ENCODE data around the gene ADAMTSL4.

DNA sequence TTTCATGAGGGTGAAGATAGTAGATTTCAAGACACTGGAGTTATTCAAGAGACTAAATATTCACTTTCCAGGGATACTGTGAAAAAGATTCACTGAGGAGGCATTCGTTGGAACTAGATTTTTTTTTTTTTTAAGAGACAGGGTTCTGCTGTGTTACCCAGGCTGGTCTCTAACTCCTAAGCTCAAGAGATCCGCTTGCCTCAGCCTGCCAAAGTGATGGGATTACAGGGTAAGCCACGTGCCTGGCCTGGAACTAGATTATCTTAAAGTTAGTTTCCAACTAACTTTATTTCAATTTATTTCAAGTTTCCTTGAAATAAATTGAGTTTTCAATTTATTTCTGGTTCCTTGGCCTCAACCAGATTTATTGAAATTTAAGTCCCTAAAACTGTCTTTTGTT lies 54.5 kb downstream of the ADAMTSL4 start:
- TF ChIP-seq POLR2A (IDR thresholded peaks at IDR 0.05; ENCODE audit: borderline replicate concordance, extremely low read depth, insufficient read depth, insufficient read length) (no peak), ELF1 (IDR thresholded peaks at IDR 0.05; ENCODE audit: borderline replicate concordance, low read depth) (no peak), EZH2phosphoT487 (IDR thresholded peaks at IDR 0.05; ENCODE audit: borderline replicate concordance) (no peak), EGR1 (IDR thresholded peaks at IDR 0.05; ENCODE audit: low read depth) (no peak), EZH2 (IDR thresholded peaks at IDR 0.05) (no peak), POLR2AphosphoS5 (IDR thresholded peaks at IDR 0.05; ENCODE audit: low read depth, low read length) (no peak), YY1 (IDR thresholded peaks at IDR 0.05; ENCODE audit: extremely low read depth, insufficient replicate concordance, low read depth, low read length) (no peak)
- TF ChIP-seq, protein P1, sequence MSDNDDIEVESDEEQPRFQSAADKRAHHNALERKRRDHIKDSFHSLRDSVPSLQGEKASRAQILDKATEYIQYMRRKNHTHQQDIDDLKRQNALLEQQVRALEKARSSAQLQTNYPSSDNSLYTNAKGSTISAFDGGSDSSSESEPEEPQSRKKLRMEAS (IDR thresholded peaks at IDR 0.05), result no peak
- TF ChIP-seq, protein P2, sequence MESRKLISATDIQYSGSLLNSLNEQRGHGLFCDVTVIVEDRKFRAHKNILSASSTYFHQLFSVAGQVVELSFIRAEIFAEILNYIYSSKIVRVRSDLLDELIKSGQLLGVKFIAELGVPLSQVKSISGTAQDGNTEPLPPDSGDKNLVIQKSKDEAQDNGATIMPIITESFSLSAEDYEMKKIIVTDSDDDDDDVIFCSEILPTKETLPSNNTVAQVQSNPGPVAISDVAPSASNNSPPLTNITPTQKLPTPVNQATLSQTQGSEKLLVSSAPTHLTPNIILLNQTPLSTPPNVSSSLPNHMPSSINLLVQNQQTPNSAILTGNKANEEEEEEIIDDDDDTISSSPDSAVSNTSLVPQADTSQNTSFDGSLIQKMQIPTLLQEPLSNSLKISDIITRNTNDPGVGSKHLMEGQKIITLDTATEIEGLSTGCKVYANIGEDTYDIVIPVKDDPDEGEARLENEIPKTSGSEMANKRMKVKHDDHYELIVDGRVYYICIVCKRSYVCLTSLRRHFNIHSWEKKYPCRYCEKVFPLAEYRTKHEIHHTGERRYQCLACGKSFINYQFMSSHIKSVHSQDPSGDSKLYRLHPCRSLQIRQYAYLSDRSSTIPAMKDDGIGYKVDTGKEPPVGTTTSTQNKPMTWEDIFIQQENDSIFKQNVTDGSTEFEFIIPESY (IDR thresholded peaks at IDR 0.05; ENCODE audit: extremely low read depth, insufficient replicate concordance, low read length), result no peak
- TF ChIP-seq, protein P3, sequence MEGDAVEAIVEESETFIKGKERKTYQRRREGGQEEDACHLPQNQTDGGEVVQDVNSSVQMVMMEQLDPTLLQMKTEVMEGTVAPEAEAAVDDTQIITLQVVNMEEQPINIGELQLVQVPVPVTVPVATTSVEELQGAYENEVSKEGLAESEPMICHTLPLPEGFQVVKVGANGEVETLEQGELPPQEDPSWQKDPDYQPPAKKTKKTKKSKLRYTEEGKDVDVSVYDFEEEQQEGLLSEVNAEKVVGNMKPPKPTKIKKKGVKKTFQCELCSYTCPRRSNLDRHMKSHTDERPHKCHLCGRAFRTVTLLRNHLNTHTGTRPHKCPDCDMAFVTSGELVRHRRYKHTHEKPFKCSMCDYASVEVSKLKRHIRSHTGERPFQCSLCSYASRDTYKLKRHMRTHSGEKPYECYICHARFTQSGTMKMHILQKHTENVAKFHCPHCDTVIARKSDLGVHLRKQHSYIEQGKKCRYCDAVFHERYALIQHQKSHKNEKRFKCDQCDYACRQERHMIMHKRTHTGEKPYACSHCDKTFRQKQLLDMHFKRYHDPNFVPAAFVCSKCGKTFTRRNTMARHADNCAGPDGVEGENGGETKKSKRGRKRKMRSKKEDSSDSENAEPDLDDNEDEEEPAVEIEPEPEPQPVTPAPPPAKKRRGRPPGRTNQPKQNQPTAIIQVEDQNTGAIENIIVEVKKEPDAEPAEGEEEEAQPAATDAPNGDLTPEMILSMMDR (IDR thresholded peaks at IDR 0.05 in 2 of 3, conservative IDR thresholded peaks at IDR 0.05 in 1 of 3; ENCODE audit: borderline replicate concordance in 1 of 3, insufficient read depth in 1 of 3, low read depth in 2 of 3, low read length in 2 of 3), result no peak
